Measurements from ENCODE around the gene ESRRB. TPM values are rescaled to one million over a fixed set of nuclear protein-coding genes. Genes with fewer than 3 reads are reported as not detected.

The ESRRB gene
- total RNA-seq, 3 donors from 2014 or later, result 0.16 to 0.44 TPM; not detected in 1

- no peak for DNase-seq (ENCODE audit: low spot score in 2 of 2)
- Histone ChIP-seq H3K9me3 (no peaks in the 10 kb centered on the region), H3K27ac (no peak overlapping the region), H3K4me3 (no peak overlapping the region), H3K27me3 (peaks cover 0 to 5% of the 10 kb centered on the region in 2 donors), H3K4me1 (no peaks in the 10 kb centered on the region), H3K36me3 (no peaks in the 10 kb centered on the region)
- TF ChIP-seq POLR2A (IDR thresholded peaks at IDR 0.05) (no peak), POLR2AphosphoS5 (IDR thresholded peaks at IDR 0.05) (no peak), CTCF (IDR thresholded peaks at IDR 0.05) (no peak)
- intact Hi-C loops (cut with DNase I; ENCODE audit: low total_unique reads), result no loop called here
These were observed 36.6 kb downstream of the ESRRB start for GRCh38 chr14:76412501-76412900.

GRCh38 chr14:76413106-76413961, 37.4 kb downstream of the ESRRB start:
- intact Hi-C loops (cut with DNase I; ENCODE audit: low total_unique reads), result no loop called here
- no peaks in the 10 kb centered on the region for H3K9me3 ChIP-seq
- TF ChIP-seq CTCF (IDR thresholded peaks at IDR 0.05) (no peak), POLR2A (IDR thresholded peaks at IDR 0.05) (no peak), POLR2AphosphoS5 (IDR thresholded peaks at IDR 0.05) (no peak)
- H3K4me1 ChIP-seq, result no peaks in the 10 kb centered on the region
- peaks cover 0 to 5% of the 10 kb centered on the region in 2 donors for H3K27me3 ChIP-seq
- no peak overlapping the region for H3K27ac ChIP-seq
- H3K36me3 ChIP-seq, result no peaks in the 10 kb centered on the region
- no peak overlapping the region for H3K4me3 ChIP-seq
- no peak for DNase-seq (ENCODE audit: low spot score in 2 of 2)

- Histone ChIP-seq H3K27ac (no peak overlapping the region), H3K4me3 (no peak overlapping the region), H3K9me3 (no peaks in the 10 kb centered on the region), H3K4me1 (no peaks in the 10 kb centered on the region), H3K36me3 (no peaks in the 10 kb centered on the region), H3K27me3 (peaks cover 0 to 5% of the 10 kb centered on the region in 2 donors)
- TF ChIP-seq POLR2A (IDR thresholded peaks at IDR 0.05) (no peak), POLR2AphosphoS5 (IDR thresholded peaks at IDR 0.05) (no peak), CTCF (IDR thresholded peaks at IDR 0.05) (no peak)
- intact Hi-C loops (cut with DNase I; ENCODE audit: low total_unique reads), result no loop called here
- no peak for DNase-seq (ENCODE audit: low spot score in 2 of 2)
These were observed 38.1 kb downstream of the ESRRB start for GRCh38 chr14:76413962-76414600.

- DNase-seq (ENCODE audit: low spot score in 2 of 2), result no peak
- no peaks in the 10 kb centered on the region for H3K9me3 ChIP-seq
- no peaks in the 10 kb centered on the region for H3K4me1 ChIP-seq
- intact Hi-C loops (cut with DNase I; ENCODE audit: low total_unique reads), result no loop called here
- no peak overlapping the region for H3K4me3 ChIP-seq
- H3K27ac ChIP-seq, result no peak overlapping the region
- no peaks in the 10 kb centered on the region for H3K36me3 ChIP-seq
- TF ChIP-seq POLR2AphosphoS5 (IDR thresholded peaks at IDR 0.05) (no peak), POLR2A (IDR thresholded peaks at IDR 0.05) (no peak), CTCF (IDR thresholded peaks at IDR 0.05) (no peak)
- no peaks in the 10 kb centered on the region for H3K27me3 ChIP-seq
These were observed 43.5 kb downstream of the ESRRB start for GRCh38 chr14:76419399-76419798.

- DNase-seq (ENCODE audit: low spot score in 2 of 2), result no peak
- no peak for TF ChIP-seq POLR2AphosphoS5 (IDR thresholded peaks at IDR 0.05)
- no peak for TF ChIP-seq CTCF (IDR thresholded peaks at IDR 0.05)
- TF ChIP-seq POLR2A (IDR thresholded peaks at IDR 0.05), result no peak
- H3K36me3 ChIP-seq, result no peaks in the 10 kb centered on the region
- no peak overlapping the region for H3K4me3 ChIP-seq
- no peaks in the 10 kb centered on the region for H3K9me3 ChIP-seq
- intact Hi-C loops (cut with DNase I; ENCODE audit: low total_unique reads), result no loop called here
- no peaks in the 10 kb centered on the region for H3K4me1 ChIP-seq
- no peak overlapping the region for H3K27ac ChIP-seq
- no peaks in the 10 kb centered on the region for H3K27me3 ChIP-seq
These were observed 44.9 kb downstream of the ESRRB start for GRCh38 chr14:76420827-76421226.

Measured in breast epithelium (tissue), 4 donors.